Endothelial cell of umbilical vein (primary cell): ENCODE results near the gene CA11. TPM values are rescaled to one million over a fixed set of nuclear protein-coding genes. Genes with fewer than 3 reads are reported as not detected.

Experiments
- BruUV-seq: library from RNA; stranded (reverse); fragments of 400-500 nt; replicated peaks from 2 replicates; lab custom pipeline; 2021; lab: Mats Ljungman, UMichigan
- CTCF ChIA-PET: fragments of 300-600, 350-600 bp; sonication (Branson Sonifier 250); formaldehyde crosslinking; loops from one replicate; lab custom pipeline; 2021; ENCODE audit warnings: antibody characterized with exemption, inconsistent platforms; lab: Charles Lee
- POLR2A ChIA-PET: fragments of 300-600, 350-600 bp; sonication (Branson Sonifier 250); formaldehyde crosslinking; loops from one replicate; lab custom pipeline; 2021; ENCODE audit warnings: antibody characterized with exemption, inconsistent platforms; lab: Charles Lee
- DNase-seq: peaks from one replicate; pipeline ENCODE4 v3.0.0-alpha.2; 2011; ENCODE audit warnings: low read depth, low spot score
- FAIRE-seq: peaks from 2 replicates; lab custom pipeline; 2011; peaks lifted over from hg19 to GRCh38; lab: Jason Lieb, UNC
- H2AFZ ChIP-seq: 2 replicates; pipeline ENCODE4 v1.6.0; 2012; ENCODE audit warnings: low read depth, low read length, control low read depth, inconsistent platforms
- H3K27ac ChIP-seq: 2 replicates; pipeline ENCODE4 v1.5.1; 2011; ENCODE audit warnings: low read depth, mild to moderate bottlenecking, control low read depth, low read length, moderate library complexity; ENCODE audit not compliant: insufficient read depth
- H3K27me3 ChIP-seq, 2 experiments: 2 replicates each; pipeline versions ENCODE4 v1.6.0 to v1.6.1; 2011; ENCODE audit warnings: low read length in 2 of 2, mixed read lengths in 1 of 2; ENCODE audit not compliant: control insufficient read depth in 2 of 2, insufficient read depth in 2 of 2
- H3K36me3 ChIP-seq, 2 experiments: 2 replicates in 1 of 2; 3 replicates in 1 of 2; pipeline ENCODE4 v1.5.1; 2011; ENCODE audit warnings: low read length in 2 of 2, mild to moderate bottlenecking in 1 of 2, moderate library complexity in 1 of 2; ENCODE audit not compliant: control insufficient read depth in 2 of 2, insufficient read depth in 2 of 2; ENCODE audit errors: extremely low read depth in 1 of 2
- H3K4me1 ChIP-seq: 3 replicates; pipeline ENCODE4 v1.5.1; 2011; ENCODE audit warnings: mild to moderate bottlenecking, low read length; ENCODE audit not compliant: control insufficient read depth, insufficient read depth; ENCODE audit errors: extremely low read depth
- H3K4me2 ChIP-seq: 2 replicates; pipeline ENCODE4 v1.6.1; 2011; ENCODE audit warnings: low read length, control low read depth, mixed read lengths; ENCODE audit not compliant: insufficient read depth
- H3K4me3 ChIP-seq, 3 experiments: fragments of 200-600 bp in 1 of 3; sonication (generic), shearing (Covaris generic) in 1 of 3; replicated peaks in 1 of 3; 2 replicates each; pipeline ENCODE4 v1.5.1; 2011 to 2016; ENCODE audit warnings: control low read depth in 3 of 3, low read length in 3 of 3, mild to moderate bottlenecking in 2 of 3, inconsistent platforms in 1 of 3, low read depth in 1 of 3, moderate library complexity in 1 of 3; ENCODE audit not compliant: insufficient read depth in 1 of 3
- H3K79me2 ChIP-seq: 2 replicates; pipeline ENCODE4 v1.6.0; 2012; ENCODE audit warnings: low read length, inconsistent platforms; ENCODE audit not compliant: control insufficient read depth, insufficient read depth
- H3K9ac ChIP-seq: replicated peaks from 2 replicates; pipeline ENCODE3; 2011; ENCODE audit warnings: low read length, control low read depth; ENCODE audit not compliant: insufficient read depth; ENCODE audit errors: extremely low read depth
- H3K9me1 ChIP-seq: replicated peaks from 3 replicates; pipeline ENCODE4 v1.6.0; 2011; ENCODE audit warnings: mild to moderate bottlenecking, low read length; ENCODE audit not compliant: control insufficient read depth, insufficient read depth; ENCODE audit errors: extremely low read depth
- H3K9me3 ChIP-seq: replicated peaks from 2 replicates; pipeline ENCODE4 v1.5.1; 2012; ENCODE audit warnings: low read length, inconsistent platforms; ENCODE audit not compliant: control insufficient read depth, insufficient read depth
- H4K20me1 ChIP-seq: replicated peaks from 2 replicates; pipeline ENCODE3; 2011; ENCODE audit warnings: mild to moderate bottlenecking, low read length; ENCODE audit not compliant: control insufficient read depth, insufficient read depth; ENCODE audit errors: extremely low read depth
- CTCF ChIP-seq, 2 donors: IDR thresholded peaks; 1 replicate in 1 of 2; 2 replicates in 1 of 2; pipeline ENCODE4 v1.5.1; 2011; ENCODE audit warnings: low read length in 2 of 2, mild to moderate bottlenecking in 2 of 2, moderate library complexity in 2 of 2, control low read depth in 1 of 2, inconsistent platforms in 1 of 2, low read depth in 1 of 2; ENCODE audit not compliant: insufficient read depth in 1 of 2; ENCODE audit errors: extremely low read depth in 1 of 2
- EZH2 ChIP-seq: IDR thresholded peaks from 2 replicates; pipeline ENCODE4 v1.6.1; 2012; ENCODE audit warnings: borderline replicate concordance, low read depth, mild to moderate bottlenecking, moderate library complexity, low read length, inconsistent platforms; ENCODE audit not compliant: severe bottlenecking
- FOS ChIP-seq: IDR thresholded peaks from 2 replicates; pipeline ENCODE4 v1.6.1; 2011; ENCODE audit warnings: mild to moderate bottlenecking, low read length, moderate library complexity, borderline replicate concordance; ENCODE audit not compliant: insufficient read depth
- GATA2 ChIP-seq: IDR thresholded peaks from 2 replicates; pipeline ENCODE4 v1.7.0; 2011; ENCODE audit warnings: low read depth, mild to moderate bottlenecking, moderate library complexity, mixed read lengths, low read length; ENCODE audit not compliant: insufficient read length, insufficient read depth
- JUN ChIP-seq: IDR thresholded peaks from 2 replicates; pipeline ENCODE4 v1.6.1; 2011; ENCODE audit warnings: borderline replicate concordance, low read depth; ENCODE audit not compliant: insufficient read length, insufficient read depth
- MAX ChIP-seq: IDR thresholded peaks from 2 replicates; pipeline ENCODE4 v1.6.1; 2011; ENCODE audit not compliant: insufficient read depth, insufficient read length
- MYC ChIP-seq: IDR thresholded peaks from one replicate; pipeline ENCODE4 v1.6.1; 2011; ENCODE audit warnings: mild to moderate bottlenecking, low read depth, low read length
- POLR2A ChIP-seq: IDR thresholded peaks from 2 replicates; pipeline ENCODE4 v1.6.1; 2012; ENCODE audit warnings: low read depth, mild to moderate bottlenecking, control low read depth, low read length
- POLR2AphosphoS5 ChIP-seq: IDR thresholded peaks from 2 replicates; pipeline ENCODE4 v1.6.1; 2012; ENCODE audit warnings: low read depth, mild to moderate bottlenecking, control low read depth, low read length, moderate library complexity; ENCODE audit not compliant: insufficient read depth
- dilution Hi-C: fragments of 300-500 bp; cut with MboI; formaldehyde crosslinking; loops from one replicate; pipeline ENCODE4 v1.15.0; 2019; ENCODE audit warnings: low sequenced_read_pairs; ENCODE audit not compliant: extremely low pct_ligation_motif_present
- intact Hi-C: fragments of 100-400 bp; cut with micrococcal nuclease; formaldehyde crosslinking; loops from one replicate; pipeline ENCODE4 v1.10.0; 2022
- polyA plus RNA-seq, 4 experiments: library from polyadenylated mRNA; depleted of rRNA in 3 of 4; stranded (reverse) in 3 of 4; unstranded in 1 of 4; fragments of >200 nt; gene quantifications; 2 replicates each; pipeline versions ENCODE4 v1.2.1 to v1.2.3, GENCODE V29; 2011 to 2012; ENCODE audit warnings: missing spikeins in 1 of 4
- total RNA-seq: library from RNA; stranded (reverse); gene quantifications from 2 replicates; pipeline ENCODE4 v1.2.3, GENCODE V29; 2021

Gene CA11
- total and polyA plus RNA-seq, 2 donors (not counting 3 experiments of a cell fraction or from before 2014, with no cell fraction given): 2.8 to 4.7 TPM

- Histone ChIP-seq H4K20me1 (no peaks in the 10 kb centered on the region), H3K9ac (peak overlapping the region; percentile 45), H3K4me1 (peaks cover 26% of the 10 kb centered on the region), H3K27me3 (peaks cover 3 to 13% of the 10 kb centered on the region in 2 experiments), H3K4me3 (peak overlapping the region in 2 of 3 experiments; percentile 30 to 34), H2AFZ (peak overlapping the region; percentile 76), H3K36me3 (no peaks in the 10 kb centered on the region), H3K79me2 (no peaks in the 10 kb centered on the region), H3K4me2 (peak overlapping the region; percentile 49), H3K27ac (no peak overlapping the region), H3K9me1 (no peaks in the 10 kb centered on the region), H3K9me3 (no peaks in the 10 kb centered on the region)
- dilution Hi-C loops: no loop called here
- POLR2A ChIA-PET: no interaction called here
- no TSS peak for BruUV-seq
- CTCF ChIA-PET: no interaction called here
- FAIRE-seq: peak; percentile 93
- TF ChIP-seq MYC (peak; percentile 73), EZH2 (peak; percentile 3), JUN (no peak), MAX (peak; percentile 76), POLR2A (no peak), GATA2 (no peak), POLR2AphosphoS5 (peak; percentile 11), CTCF (IDR thresholded peaks at IDR 0.05; ENCODE audit: extremely low read depth in 1 of 2, insufficient read depth in 1 of 2, low read depth in 1 of 2, low read length in 2 of 2) (no peak), FOS (no peak)
- peak; percentile 98 for DNase-seq
- intact Hi-C loops: loop anchor here (1.0 to 10.0 kb wide), 3 partner anchors 18 to 357 kb away; partner anchors contain the start of genes GYS1, RPL18, RUVBL2 and SPHK2
These were observed 8.5 kb downstream of the CA11 start for GRCh38 chr19:48637449-48637947.
